Activated naive CD8-positive, alpha-beta T cell treated with anti-CD3 and anti-CD28 coated beads, Interleukin-2, amount 50 U/mL, for 16 hours (primary cell): Measurements from ENCODE around the gene RPL6.
"Not testable (repeated sequence)": the region's sequence is repeated elsewhere in the genome, so short reads cannot be mapped to it uniquely, and the experiment has no call there.

Experiments used
- DNase-seq: peaks from one replicate; pipeline ENCODE4 v3.0.0-alpha.2; 2020; ENCODE audit warnings: low read depth, low spot score

RPL6 gene

DNA sequence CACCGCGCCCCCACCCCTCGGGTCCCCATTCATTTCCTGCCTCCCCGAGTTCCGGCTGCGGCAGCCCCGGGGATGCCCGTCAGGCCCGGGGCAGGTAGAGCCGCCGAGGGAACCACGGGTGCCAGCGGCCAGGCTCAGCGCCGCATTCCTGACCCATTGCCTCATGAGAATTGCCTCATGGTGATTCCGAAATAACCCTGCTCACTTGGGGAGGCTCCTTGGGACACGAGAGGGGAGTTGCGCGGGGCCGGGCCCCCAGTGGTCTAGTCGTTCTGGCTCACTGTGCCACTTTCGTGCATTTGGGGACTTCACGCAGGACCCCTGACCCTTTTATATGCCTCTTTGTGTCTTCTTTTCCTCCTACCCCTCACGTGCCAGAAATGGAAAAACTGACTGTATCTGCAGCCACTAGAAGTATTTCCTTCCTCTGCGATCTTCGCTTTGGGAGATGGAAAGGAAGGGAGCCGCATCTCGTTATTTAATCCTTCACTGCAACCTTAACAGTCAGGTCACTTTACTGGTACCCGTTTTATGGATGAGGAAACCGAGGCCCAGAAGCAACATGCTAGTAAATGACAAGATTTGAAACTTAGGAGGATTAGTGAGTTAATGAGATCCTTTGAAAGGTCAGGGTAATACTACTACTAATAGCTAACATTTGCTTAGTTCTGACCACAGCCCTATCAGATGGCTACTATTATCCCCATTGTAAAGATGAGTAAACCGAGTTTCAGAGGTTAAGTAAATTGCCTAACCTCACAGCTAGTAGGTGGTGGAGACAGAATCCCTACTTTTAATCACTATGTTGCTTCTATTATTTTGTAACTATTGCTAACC is 10.1 kb upstream of the RPL6 start:
- peak; percentile 3 for DNase-seq

DNA sequence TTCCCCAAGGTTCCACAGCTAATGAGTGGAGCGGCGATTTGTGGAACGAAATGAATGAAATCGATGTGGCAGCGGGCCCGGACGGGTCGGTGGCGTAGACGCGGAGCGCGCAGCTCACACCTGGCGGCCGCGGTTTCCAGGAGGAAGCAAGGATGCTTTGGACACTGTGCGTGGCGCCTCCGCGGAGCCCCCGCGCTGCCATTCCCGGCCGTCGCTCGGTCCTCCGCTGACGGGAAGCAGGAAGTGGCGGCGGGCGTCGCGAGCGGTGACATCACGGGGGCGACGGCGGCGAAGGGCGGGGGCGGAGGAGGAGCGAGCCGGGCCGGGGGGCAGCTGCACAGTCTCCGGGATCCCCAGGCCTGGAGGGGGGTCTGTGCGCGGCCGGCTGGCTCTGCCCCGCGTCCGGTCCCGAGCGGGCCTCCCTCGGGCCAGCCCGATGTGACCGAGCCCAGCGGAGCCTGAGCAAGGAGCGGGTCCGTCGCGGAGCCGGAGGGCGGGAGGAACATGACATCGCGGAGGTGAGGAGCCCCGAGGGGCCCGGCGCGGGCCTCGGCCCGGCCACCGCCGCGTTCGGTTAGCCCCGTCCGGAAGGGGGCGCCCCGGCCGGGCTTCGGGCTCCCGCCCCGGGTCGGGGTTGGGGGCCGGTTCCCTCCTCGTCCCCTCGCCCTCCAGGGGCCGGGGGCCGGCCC is 9.3 kb upstream of the RPL6 start, which contains the start of gene PTPN11:
Gene PTPN11, plus strand, starts transcription at position 340 of the 689 bp plus-strand sequence. Its CDS starts 165 bp downstream, at position 505.
- DNase-seq, result peak; percentile 82

DNA sequence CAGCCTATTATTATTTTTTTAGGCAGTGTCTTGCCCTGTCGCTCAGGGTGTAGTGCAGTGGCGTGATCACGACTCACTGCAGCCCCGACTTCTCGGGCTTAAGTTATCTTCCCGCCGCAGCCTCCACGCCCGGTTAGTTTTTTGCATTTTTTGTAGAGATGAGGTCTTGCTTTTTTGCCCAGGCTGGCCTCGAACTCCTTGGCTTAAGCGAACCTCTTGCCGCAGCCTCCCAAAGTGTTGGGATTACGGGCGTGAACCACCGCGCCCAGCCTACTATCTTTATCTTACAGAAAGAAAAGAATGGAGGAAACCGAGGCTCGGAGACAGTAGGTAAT is 8.8 kb upstream of the RPL6 start:
- no peak for DNase-seq

DNA sequence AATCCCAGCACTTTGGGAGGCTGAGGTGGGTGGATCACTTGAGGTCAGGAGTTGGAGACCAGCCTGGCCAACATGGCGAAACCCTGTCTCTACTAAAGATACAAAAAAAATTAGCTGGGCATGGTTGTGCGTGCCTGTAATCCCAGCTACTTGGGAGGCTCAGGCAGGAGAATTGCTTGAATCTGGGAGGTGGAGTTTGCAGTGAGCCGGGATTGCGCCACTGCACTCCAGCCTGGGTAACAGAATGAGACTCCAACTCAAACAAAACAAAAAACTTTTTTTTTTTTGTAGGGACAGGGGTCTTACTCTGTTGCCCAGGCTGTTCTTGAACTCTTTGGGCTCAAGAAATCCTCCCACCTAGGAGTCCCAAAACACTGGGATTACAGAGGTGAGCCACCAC is 6.1 kb upstream of the RPL6 start:
- not testable (repeated sequence) for DNase-seq

DNA sequence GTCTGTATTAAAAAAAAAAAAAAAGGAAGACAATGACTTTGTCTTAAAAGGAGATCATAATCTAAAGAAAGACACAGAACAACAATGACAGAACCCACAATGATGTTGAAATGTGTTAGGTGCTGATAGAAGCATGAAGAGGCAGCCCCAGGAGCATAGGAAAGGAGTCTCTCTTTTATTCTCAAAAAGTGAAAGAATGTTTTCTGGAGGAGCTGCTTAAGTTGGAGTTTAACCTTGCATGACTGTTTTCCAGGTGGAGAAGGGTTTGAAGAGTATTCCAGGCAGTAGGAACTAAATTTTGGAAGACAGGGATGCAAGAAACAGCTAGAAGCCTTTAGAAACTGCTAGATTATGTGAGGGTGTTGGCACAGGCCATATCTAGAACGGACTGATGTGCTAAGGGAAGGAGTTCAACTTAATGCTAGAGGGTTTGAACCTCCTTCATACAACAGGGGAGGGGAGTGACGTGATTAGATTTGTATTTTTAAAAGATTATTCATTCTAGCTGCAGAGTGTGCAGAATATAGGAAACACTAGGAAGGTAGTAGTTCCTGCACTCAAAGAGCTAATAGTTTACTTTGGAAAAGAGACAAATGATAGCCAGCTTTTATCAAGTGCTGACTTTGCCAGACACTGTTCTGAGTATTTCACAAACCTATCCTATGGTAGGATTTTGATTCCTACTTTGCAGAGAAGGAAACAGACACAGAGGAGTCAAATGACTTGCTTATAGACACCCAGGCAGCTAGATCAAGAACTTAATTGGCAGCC is 4.6 kb upstream of the RPL6 start:
- DNase-seq, result no peak

DNA sequence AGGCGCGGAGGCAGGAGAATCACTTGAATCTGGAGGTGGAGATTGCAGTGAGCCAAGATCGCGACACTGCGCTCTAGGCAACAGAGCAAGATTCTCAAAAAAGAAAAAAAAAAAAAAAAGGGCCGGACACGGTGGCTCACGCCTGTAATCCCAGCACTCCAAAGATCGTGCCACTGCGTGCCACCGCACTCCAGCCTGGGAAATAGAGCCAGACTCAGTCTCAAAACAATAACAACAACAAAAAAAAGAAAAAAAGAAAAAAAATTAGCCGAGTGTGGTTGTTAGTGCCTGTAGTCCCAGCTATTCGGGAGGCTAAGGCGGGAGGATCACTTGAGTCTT is 470 bp upstream of the RPL6 start:
- no peak for DNase-seq

DNA sequence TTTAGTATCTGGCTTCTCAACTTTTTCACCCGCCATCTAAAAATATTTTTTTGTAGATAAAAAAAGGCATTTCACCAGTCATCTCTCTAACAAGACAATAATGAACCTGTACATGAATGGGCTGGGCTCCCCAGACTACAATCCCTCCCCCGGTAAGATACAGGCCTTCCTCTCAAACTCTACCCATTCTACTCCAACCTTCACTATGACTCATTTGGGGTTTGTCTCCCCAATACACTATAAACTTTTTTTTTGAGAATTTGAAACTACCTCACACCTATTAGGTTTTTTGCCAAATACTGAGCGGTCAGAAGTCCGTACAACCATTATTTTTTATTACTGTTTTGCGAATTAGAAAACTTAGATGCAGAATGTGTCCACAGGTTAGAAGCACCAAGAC is 784 bp downstream of the RPL6 start:
- DNase-seq, result no peak

DNA sequence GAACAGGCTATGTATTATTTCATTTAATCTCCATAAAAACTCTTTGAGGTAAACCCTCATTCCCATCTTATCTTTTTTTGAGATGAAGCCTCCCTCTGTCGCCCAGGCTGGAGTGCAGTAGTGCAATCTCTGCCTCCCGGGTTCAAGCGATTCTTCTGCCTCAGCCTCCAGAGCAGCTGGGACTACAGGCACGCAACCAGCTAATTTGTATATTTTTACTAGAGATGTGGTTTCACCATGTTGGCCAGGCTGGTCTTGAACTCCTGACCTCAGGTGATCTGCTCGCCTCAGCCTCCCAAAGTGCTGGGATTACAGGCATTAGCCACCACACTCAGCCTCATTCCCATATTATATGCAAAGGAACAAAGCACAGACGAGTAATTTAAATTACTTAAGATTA is 1.7 kb downstream of the RPL6 start:
- not testable (repeated sequence) for DNase-seq

DNA sequence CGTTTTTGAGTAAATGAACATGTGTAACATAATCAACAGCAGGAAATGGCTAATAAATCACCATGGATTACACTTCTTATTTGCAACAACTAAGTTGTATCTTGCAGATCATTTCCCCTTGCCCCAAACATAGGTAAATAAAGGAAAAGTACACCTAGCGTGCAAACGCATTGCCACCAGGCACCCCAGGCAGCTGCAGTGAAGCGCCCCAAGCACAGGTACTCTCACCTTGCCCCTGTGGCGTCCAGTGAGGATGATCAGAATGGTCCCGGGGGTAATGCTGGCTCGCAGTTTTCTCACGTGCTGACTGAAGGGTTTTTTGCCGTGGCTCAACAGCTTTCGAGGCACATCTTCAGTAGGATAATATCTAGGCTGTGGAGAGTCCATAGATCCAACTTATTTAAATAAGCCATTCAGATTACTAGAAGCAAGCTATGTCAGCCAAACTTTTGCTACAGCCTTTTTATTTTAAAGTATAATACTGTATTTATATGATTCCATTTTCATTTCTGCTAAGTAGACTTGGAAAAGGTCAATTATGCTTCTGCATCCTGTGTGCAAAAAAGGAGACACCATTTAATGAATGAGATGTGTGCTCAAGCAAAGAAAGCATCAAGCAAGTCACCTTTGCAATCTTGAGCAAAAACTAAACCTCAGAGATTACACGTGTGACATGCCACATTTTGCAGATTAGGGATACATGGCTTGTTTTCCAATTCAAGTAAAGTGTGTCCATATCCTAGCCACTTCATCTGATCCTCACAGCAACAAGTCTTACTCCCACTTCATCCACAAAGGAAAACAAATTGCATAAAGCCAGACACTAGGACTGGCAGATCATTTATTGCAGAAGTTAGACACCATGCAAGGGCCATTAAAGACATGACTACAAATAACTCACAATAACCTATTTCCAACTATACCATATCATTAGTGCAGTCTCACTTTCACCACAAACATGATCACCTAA is 2.6 kb downstream of the RPL6 start:
- no peak for DNase-seq

DNA sequence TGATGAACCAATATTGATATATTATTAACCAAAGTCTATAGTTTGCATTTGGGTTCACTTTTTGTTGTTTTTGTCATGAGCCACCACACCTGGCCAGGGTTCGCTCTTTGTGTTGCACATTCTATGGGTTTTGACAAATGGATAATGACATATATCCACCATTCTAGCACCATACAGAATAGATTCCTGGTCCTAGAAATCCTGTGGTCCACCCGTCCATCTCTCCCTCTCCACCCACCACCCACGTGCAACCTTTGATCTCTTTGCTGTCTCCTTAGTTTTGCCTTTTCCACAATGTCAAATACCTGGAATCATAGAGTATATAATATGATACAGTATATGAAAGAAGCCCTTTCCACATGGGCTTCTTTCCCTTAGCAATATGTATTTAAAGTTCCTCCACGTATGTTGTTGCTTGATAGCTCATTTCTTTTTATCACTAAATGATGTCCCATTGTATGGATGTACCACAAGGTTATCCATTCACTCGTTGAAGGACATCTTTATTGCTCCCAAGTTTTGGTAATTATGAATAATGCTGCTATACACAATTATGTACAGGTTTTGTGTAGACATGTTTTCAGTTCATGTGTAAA is 7.4 kb downstream of the RPL6 start:
- no peak for DNase-seq

DNA sequence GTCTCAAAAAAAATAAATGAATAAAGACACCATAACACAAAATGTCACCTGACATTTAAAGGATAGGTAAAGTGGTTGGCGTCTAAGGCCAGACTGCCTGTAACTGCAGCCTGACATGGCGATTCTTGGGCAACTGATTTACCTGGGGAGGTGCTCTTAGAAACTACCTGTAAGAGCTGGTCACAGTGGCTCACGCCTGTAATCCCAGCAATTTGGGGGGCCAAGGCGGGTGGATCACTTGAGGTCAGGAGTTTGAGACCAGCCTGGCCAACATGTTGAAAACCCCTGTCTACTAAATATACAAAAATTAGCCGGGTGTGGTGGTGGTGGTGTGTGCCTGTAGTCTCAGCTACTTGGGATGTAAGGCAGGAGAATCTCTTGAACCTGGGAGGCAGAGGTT is 8.4 kb downstream of the RPL6 start:
- DNase-seq, result no peak

DNA sequence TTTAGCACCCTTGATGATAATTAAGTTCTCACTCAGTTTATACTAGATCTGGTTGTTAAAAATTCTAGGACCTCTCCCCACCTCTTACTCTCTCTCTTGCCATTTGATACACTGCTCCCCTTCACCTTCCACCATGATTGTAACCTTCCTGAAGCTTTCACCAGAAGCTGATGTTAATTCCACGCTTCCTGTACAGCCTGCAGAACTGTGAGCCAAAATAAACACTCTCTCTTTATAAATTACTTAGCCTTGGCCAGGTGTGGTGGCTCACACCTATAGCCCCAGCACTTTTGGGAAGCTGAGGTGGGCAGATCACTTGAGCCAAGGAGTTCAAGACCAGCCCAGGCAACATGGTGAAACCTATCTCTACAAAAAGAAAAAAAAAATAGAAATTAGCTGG is 16.1 kb downstream of the RPL6 start:
- no peak for DNase-seq

DNA sequence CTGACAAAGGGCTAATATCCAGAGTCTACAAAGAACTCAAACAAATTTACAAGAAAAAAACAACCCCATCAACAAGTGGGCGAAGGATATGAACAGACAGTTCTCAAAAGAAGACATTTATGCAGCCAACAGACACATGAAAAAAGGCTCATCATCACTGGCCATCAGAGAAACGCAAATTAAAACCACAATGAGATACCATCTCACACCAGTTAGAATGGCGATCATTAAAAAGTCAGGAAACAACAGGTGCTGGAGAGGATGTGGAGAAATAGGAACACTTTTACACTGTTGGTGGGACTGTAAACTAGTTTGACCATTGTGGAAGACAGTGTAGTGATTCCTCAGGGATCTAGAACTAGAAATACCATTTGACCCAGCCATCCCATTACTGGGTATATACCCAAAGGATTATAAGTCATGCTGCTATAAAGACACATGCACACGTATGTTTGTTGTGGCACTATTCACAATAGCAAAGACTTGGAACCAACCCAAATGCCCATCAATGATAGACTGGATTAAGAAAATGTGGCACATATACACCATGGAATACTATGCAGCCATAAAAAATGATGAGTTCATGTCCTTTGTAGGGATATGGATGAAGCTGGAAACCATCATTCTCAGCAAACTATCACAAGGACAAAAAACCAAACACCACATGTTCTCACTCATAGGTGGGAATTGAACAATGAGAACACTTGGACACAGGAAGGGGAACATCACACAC is 19.3 kb downstream of the RPL6 start:
- not testable (repeated sequence) for DNase-seq

DNA sequence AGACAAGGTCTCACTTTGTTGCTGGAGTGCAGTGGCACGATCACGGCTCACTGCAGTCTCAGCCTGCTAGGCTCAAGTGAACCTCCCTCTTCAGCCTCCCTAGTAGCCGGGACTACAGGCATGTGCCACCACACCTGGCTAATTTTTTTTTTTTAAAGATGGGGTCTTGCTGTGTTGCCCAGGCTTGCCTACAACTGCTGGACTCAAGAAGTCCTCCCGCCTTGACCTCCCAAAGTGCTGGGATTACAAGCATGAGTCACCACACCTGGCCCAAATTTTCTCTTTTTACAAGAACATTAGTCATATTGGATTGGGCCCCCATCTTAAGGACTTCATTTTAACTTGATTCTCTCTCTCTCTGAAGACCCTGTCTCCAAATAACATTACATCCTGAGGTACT is 20.2 kb downstream of the RPL6 start:
- no peak for DNase-seq

DNA sequence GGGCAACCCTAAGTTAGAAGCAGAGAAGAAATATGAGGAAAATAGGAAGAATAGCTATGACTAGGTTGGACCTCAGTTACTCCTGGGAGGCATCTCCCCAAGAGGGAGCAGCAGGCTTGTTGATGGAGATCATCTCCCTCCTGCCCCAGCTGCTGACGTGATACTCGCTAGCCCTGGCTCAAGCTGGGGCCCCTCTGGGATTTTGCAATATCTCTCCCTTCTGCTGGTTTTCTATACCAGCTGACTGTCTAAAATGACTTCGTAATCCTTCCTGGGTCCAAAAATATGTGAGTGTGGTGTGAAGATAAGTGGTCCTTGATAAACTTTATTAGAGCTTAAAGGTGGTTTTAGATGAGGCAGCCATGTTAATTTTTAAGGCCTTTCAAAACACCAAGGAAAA is 22.7 kb downstream of the RPL6 start:
- DNase-seq, result no peak

DNA sequence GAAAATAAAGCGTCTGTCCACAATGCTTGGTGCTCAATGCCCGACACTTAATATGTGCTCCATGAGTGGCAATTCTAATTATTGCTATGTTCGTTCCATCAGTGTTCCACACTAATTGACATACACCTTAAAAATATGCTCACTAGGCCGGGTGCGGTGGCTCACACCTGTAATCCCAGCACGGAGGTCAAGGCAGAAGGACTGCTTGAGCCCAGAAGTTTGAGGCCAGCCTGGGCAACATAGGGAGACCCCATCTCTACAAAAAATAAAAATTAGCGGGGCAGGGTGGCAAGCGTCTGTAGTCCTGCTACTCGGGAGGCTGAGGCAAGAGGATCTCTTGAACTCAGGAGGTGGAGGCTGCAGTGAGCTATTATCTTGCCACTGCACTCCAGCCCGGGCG is 26.5 kb downstream of the RPL6 start:
- DNase-seq, result no peak

DNA sequence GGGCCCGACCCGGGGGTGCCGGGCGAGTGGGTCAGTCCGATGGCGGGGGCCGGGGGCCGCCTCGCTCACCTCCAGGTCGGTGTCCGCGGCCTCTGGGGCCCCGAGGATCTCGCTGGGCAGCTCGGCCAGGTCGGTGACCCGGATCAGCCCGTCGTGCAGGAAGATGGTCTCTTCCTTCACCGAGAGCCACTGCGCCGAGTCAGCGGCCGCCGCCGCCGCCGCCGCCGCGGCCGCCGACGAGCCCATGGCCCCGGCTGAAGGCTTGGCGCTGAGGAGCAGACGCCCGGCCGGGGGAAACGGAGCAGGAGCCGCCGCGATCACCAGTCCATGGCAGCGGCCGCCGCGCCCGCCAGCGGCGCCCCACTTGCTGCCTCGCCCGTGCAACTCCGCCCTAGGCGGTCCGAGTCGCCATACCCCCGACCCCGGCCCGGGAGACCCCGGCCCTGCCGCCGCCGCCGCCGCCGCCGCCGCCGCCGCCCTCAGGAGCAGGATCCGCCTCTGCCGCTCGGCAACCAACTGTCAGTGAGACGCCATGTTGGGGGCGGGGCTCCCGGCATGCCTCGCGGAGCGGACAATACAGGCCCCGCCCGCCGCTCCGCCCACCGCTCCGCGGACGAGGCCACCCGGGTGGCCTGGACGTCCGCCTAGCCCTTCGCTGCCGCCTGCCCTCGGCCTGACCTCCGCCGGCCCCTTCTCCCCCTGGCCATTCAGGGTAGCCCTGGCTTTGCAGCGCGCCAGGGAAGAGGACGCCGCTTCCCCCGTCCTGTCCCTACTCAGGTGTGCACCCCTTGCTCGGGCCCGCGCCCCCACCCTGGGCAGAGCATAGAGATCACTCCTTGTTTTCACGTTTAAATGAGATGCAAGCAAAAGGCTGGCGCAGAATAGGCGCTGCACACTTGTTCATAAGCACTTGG is 27.3 kb downstream of the RPL6 start, which contains the start of gene HECTD4:
Gene HECTD4, minus strand, starts transcription at position 549 of the 914 bp plus-strand sequence. Its CDS starts 303 bp downstream, at position 246.
- DNase-seq, result peak; percentile 87

DNA sequence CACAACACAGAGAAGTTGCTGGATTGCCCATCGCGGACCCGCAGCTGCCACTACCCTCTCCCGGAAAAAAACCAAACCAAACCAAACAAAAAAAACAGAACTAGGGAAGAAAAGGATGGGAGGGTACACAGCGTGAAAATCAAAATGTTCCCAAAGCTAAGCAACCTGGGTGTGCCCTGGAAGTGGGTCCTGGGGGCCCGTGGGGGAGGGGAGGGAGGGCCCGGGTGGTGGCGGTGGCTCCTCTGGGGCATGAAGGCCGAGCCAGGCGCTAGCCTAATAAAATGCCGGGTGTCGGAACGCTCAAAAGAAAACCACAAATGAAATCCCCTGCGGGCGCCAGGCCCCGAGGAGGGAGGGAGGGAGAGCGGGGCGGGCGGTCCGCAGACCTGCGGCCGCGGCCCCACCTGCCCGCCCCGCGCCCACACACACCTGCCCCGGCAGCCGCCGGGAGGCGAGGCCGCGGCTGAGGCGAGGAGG is 28.0 kb downstream of the RPL6 start:
- DNase-seq, result no peak
